A549 (cell line): ENCODE measurements around the gene BET1L.

Experiments
- CHD2 ChIP-seq: fragments of 150-350 bp; IDR thresholded peaks from 2 replicates; pipeline ENCODE4 v1.6.1; 2014; ENCODE audit warnings: low read length; ENCODE audit not compliant: partially characterized antibody
- CTCF ChIP-seq: fragments of >200 bp; sonication (Bioruptor Twin); formaldehyde crosslinking; IDR thresholded peaks from 3 replicates; pipeline ENCODE4 v1.5.1; 2016
- EP300 ChIP-seq, 2 experiments: fragments of >200 bp; sonication (Bioruptor Twin); formaldehyde crosslinking; IDR thresholded peaks; 2 replicates in 1 of 2; 3 replicates in 1 of 2; pipeline ENCODE4 v1.6.1; 2016 to 2017
- MAX ChIP-seq: IDR thresholded peaks from 2 replicates; pipeline ENCODE4 v1.6.1; 2012
- MYC ChIP-seq: IDR thresholded peaks from 2 replicates; pipeline ENCODE4 v1.6.1; 2012; ENCODE audit warnings: mild to moderate bottlenecking, inconsistent platforms, low read length, improper control_type of control experiment, borderline replicate concordance
- POLR2A ChIP-seq: IDR thresholded peaks from 2 replicates; pipeline ENCODE4 v1.6.1; 2012; ENCODE audit warnings: mild to moderate bottlenecking, low read length
- REST ChIP-seq: fragments of 200-600 bp; sonication (generic); IDR thresholded peaks from 2 replicates; pipeline ENCODE4 v1.6.1; 2016; ENCODE audit warnings: antibody characterized with exemption, mild to moderate bottlenecking, moderate library complexity
- RFX5 ChIP-seq: fragments of 450-650 bp; IDR thresholded peaks from 2 replicates; pipeline ENCODE4 v1.7.1; 2014; ENCODE audit warnings: antibody characterized with exemption, mild to moderate bottlenecking, moderate library complexity
- TP53 ChIP-seq: fragments of 250-450 bp; sonication (Bioruptor Pico); IDR thresholded peaks from 2 replicates; pipeline ENCODE4 v1.5.0; 2021; ENCODE audit warnings: mild to moderate bottlenecking, moderate library complexity
- USF2 ChIP-seq: fragments of 450-650 bp; IDR thresholded peaks from 2 replicates; pipeline ENCODE4 v1.6.1; 2014; ENCODE audit warnings: antibody characterized with exemption
- ZFP36 ChIP-seq: fragments of 450-650 bp; IDR thresholded peaks from 2 replicates; pipeline ENCODE4 v1.6.1; 2014; ENCODE audit warnings: borderline replicate concordance; ENCODE audit not compliant: partially characterized antibody

GRCh38 chr11:197741-198235 is 9.4 kb downstream of the BET1L start:
- no peak for TF ChIP-seq CTCF
- no peak for TF ChIP-seq CHD2
- no peak for TF ChIP-seq ZFP36
- no peak for TF ChIP-seq MAX
- TF ChIP-seq RFX5: no peak
- TF ChIP-seq EP300 (IDR thresholded peaks at IDR 0.05): no peak
- TF ChIP-seq MYC: no peak
- TF ChIP-seq POLR2A: no peak
- no peak for TF ChIP-seq USF2
- no peak for TF ChIP-seq TP53 (CRISPR knock-in tag)
- TF ChIP-seq REST: no peak
